DND-41 (cell line): ENCODE data around the gene ERMARD.

Experiments
- ATAC-seq: fragments of 200-7000 bp; cut with Tn5 transposase; 3 replicates; pipeline ENCODE4 v1.9.1; 2021; ENCODE audit warnings: low read depth; ENCODE audit not compliant: insufficient read depth
- DNase-seq: peaks from one replicate; pipeline ENCODE4 v3.0.0-alpha.2; 2020
- H2AFZ ChIP-seq: 2 replicates; pipeline ENCODE4 v1.6.0; 2012; ENCODE audit warnings: low read depth, low read length
- H3K27ac ChIP-seq: 2 replicates; pipeline ENCODE4 v1.5.1; 2012; ENCODE audit warnings: low read length, inconsistent platforms
- H3K27me3 ChIP-seq: fragments of 200-600 bp; sonication (generic); 2 replicates; pipeline ENCODE4 v1.6.0; 2012; ENCODE audit warnings: low read length, mild to moderate bottlenecking, inconsistent platforms; ENCODE audit not compliant: insufficient read depth, poor library complexity
- H3K36me3 ChIP-seq: 2 replicates; pipeline ENCODE4 v1.5.1; 2012; ENCODE audit warnings: low read length, inconsistent platforms; ENCODE audit not compliant: insufficient read depth
- H3K4me1 ChIP-seq: 2 replicates; pipeline ENCODE4 v1.5.1; 2012; ENCODE audit warnings: mild to moderate bottlenecking, low read length; ENCODE audit not compliant: insufficient read depth
- H3K4me2 ChIP-seq: 2 replicates; pipeline ENCODE4 v1.6.0; 2012; ENCODE audit warnings: mild to moderate bottlenecking, moderate library complexity, low read length, inconsistent platforms; ENCODE audit not compliant: insufficient read depth
- H3K4me3 ChIP-seq, 2 experiments: fragments of 200-600 bp in 1 of 2; shearing (Covaris generic) in 1 of 2; 2 replicates each; pipeline ENCODE4 v1.5.1; 2012 to 2016; ENCODE audit warnings: inconsistent platforms in 2 of 2, low read length in 2 of 2, mild to moderate bottlenecking in 2 of 2, low read depth in 1 of 2, moderate library complexity in 1 of 2
- H3K79me2 ChIP-seq: 2 replicates; pipeline ENCODE4 v1.6.0; 2012; ENCODE audit warnings: low read length, inconsistent platforms; ENCODE audit not compliant: insufficient read depth
- H3K9ac ChIP-seq: 2 replicates; pipeline ENCODE4 v1.6.0; 2012; ENCODE audit warnings: low read depth, mild to moderate bottlenecking, inconsistent platforms, low read length, moderate library complexity
- H3K9me3 ChIP-seq: 2 replicates; pipeline ENCODE4 v1.5.1; 2012; ENCODE audit warnings: low read length, moderate library complexity, mild to moderate bottlenecking, inconsistent platforms; ENCODE audit not compliant: insufficient read depth, severe bottlenecking
- H4K20me1 ChIP-seq: 2 replicates; pipeline ENCODE4 v1.6.0; 2012; ENCODE audit warnings: low read length; ENCODE audit not compliant: insufficient read depth
- CTCF ChIP-seq: IDR thresholded peaks from 2 replicates; pipeline ENCODE4 v1.5.1; 2012; ENCODE audit warnings: borderline replicate concordance, low read length, moderate library complexity, mild to moderate bottlenecking; ENCODE audit not compliant: poor library complexity, severe bottlenecking; ENCODE audit errors: extremely low read depth
- EZH2 ChIP-seq: IDR thresholded peaks from 3 replicates; pipeline ENCODE4 v1.6.1; 2012; ENCODE audit warnings: borderline replicate concordance, low read depth, mild to moderate bottlenecking, moderate library complexity, low read length, inconsistent platforms; ENCODE audit not compliant: severe bottlenecking

ERMARD gene

DNA sequence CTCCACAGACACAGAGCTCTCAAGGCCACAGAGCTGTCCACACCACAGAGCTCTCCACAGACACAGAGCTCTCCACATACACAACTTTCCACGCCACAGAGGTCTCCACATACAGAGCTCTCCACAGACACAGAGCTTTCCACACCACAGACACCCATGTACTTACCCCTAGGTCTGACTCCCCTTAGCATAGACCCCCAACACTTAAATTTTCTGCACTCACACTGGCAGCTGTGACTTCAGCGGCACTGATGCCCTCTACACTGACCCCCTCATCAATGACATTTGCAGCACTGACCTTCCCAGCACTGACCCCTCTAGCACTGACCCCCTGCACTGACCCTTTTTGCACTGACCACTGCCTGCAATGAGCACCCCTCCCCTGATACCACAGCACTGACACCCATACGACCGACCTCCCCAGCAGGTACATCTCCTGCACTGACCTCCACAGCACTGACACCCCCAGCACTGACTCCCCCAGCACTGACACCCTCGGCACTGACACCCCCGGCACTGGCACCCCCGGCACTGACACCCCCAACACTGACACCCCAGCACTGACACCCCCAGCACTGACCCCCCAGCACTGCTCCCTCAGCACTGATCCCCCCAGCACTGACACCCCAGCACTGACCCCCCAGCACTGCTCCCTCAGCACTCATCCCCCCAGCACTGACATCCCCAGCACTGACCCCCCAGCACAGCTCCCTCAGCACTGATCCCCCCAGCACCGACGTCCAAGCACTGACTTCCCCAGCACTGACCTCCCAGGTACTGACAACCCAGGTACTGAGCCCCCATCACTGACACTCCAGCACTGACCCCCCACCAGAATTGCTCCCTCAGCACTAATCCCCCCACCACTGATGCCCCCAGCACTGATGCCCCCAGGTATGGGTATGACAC is 56.5 kb downstream of the ERMARD start:
- TF ChIP-seq CTCF (no peak), EZH2 (no peak)
- no peak overlapping the region for H2AFZ ChIP-seq
- DNase-seq (no peak), ATAC-seq (no peak)
- no peak overlapping the region for H3K4me2 ChIP-seq
- H3K36me3 ChIP-seq: no peaks in the 10 kb centered on the region
- peaks cover 23% of the 10 kb centered on the region for H3K27me3 ChIP-seq
- peaks cover 36% of the 10 kb centered on the region for H3K4me1 ChIP-seq
- no peaks in the 10 kb centered on the region for H3K9me3 ChIP-seq
- H3K79me2 ChIP-seq: no peaks in the 10 kb centered on the region
- no peak overlapping the region for H3K9ac ChIP-seq
- H4K20me1 ChIP-seq: peaks cover 72% of the 10 kb centered on the region
- no peak overlapping the region for H3K4me3 ChIP-seq
- no peak overlapping the region for H3K27ac ChIP-seq

GRCh38 chr6:169808608-169808967 is 57.2 kb downstream of the ERMARD start:
- no peak for DNase-seq
- Histone ChIP-seq H3K27me3 (peaks cover 23% of the 10 kb centered on the region), H2AFZ (no peak overlapping the region), H3K4me1 (peaks cover 30% of the 10 kb centered on the region), H3K79me2 (no peaks in the 10 kb centered on the region), H3K4me2 (no peak overlapping the region), H3K27ac (no peak overlapping the region), H3K9me3 (no peaks in the 10 kb centered on the region), H3K4me3 (no peak overlapping the region), H3K36me3 (no peaks in the 10 kb centered on the region), H4K20me1 (peaks cover 66% of the 10 kb centered on the region), H3K9ac (no peak overlapping the region)
- no peak for TF ChIP-seq CTCF
- no peak for TF ChIP-seq EZH2
- ATAC-seq: no peak

DNA sequence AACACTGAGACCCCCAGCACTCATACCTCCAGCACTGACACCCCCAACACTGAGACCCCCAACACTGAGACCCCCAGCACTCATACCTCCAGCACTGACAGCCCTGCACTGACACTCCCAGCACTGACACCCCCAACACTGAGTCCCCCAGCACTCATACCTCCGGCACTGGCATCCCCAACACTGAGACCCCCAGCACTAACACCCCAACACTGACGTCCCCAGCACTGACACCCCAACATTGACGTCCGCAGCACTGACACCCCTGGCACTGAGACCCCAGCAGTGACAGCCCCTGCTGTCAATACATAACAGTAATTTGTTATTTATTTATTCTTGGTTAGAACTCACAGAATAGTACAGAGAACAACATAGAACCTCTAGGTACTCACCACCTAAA is 58.0 kb downstream of the ERMARD start:
- Histone ChIP-seq H3K9me3 (no peaks in the 10 kb centered on the region), H3K4me2 (no peak overlapping the region), H3K36me3 (no peaks in the 10 kb centered on the region), H3K79me2 (no peaks in the 10 kb centered on the region), H4K20me1 (peaks cover 58% of the 10 kb centered on the region), H3K4me1 (peaks cover 22% of the 10 kb centered on the region), H3K27ac (no peak overlapping the region), H3K4me3 (no peak overlapping the region), H3K27me3 (peaks cover 21% of the 10 kb centered on the region), H3K9ac (no peak overlapping the region), H2AFZ (no peak overlapping the region)
- no peak for TF ChIP-seq CTCF
- TF ChIP-seq EZH2: no peak
- DNase-seq (no peak), ATAC-seq (no peak)
